DMS153 treated with DMSO at 0.1 percent for 48 hours (cell line): ENCODE results near the gene FSIP1.
A peak's percentile ranks its signal among the peaks of the same experiment; 100 is the strongest.

Source experiments
- DNase-seq: peaks from one replicate; lab custom pipeline; 2025; ENCODE audit not compliant: unreplicated experiment; lab: John Stamatoyannopoulos, UW

The FSIP1 gene

GRCh38 chr15:39555885-39556284 is 226.8 kb downstream of the FSIP1 start:
- peak; percentile 31 for DNase-seq

GRCh38 chr15:39554746-39555387 is 227.8 kb downstream of the FSIP1 start:
- DNase-seq = no peak

GRCh38 chr15:39553947-39554693 is 228.5 kb downstream of the FSIP1 start:
- DNase-seq = peak; percentile 48

GRCh38 chr15:39552556-39552955 is 230.1 kb downstream of the FSIP1 start:
- DNase-seq = no peak

- DNase-seq = no peak
These were observed 231.2 kb downstream of the FSIP1 start for GRCh38 chr15:39551476-39551875.
